SH-SY5Y (cell line): Measurements from ENCODE around the gene RFC2.

ENCODE experiments used
- GATA2 ChIP-seq: IDR thresholded peaks from 2 replicates; pipeline ENCODE4 v1.6.1; 2011; ENCODE audit warnings: mild to moderate bottlenecking, low read depth, low read length
- GATA3 ChIP-seq: IDR thresholded peaks from 2 replicates; pipeline ENCODE4 v1.6.1; 2011; ENCODE audit warnings: low read depth, mild to moderate bottlenecking, low read length, moderate library complexity

The RFC2 gene

DNA sequence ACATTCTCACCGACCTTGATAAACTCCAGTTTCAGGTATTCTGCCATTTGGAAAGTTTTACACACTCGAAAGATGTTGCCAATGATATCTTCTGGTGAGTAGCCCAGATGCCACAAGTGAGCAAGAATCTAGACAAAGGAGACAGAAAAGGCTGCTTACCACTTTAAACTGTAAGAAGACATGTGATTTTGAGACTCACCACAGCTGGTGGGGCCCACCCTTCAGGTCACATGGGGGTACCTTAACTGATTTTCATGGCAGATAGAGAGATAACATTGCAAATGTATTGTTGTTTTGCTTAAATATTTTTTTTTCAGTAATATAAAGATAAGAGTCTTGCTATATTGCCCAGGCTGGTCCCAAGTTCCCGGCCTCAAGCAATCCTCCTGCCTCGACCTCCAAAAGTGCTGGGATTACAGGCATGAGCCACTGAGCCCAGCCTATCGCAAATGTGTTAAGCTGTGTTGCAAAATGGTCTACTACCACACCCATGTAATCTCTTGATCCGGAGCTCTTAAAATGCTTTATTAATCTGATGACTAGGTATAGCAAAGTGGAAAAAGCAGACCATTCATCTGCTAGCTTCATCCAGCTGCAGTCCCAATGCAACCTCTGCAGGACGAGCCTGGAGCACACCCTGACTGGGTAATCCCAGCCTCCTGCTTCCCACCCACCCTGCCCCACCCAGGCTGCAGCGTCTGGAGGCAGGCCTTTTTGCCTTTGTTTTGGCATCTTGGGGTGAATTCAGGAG is 18.5 kb downstream of the RFC2 start:
- TF ChIP-seq GATA2 (no peak), GATA3 (no peak)

DNA sequence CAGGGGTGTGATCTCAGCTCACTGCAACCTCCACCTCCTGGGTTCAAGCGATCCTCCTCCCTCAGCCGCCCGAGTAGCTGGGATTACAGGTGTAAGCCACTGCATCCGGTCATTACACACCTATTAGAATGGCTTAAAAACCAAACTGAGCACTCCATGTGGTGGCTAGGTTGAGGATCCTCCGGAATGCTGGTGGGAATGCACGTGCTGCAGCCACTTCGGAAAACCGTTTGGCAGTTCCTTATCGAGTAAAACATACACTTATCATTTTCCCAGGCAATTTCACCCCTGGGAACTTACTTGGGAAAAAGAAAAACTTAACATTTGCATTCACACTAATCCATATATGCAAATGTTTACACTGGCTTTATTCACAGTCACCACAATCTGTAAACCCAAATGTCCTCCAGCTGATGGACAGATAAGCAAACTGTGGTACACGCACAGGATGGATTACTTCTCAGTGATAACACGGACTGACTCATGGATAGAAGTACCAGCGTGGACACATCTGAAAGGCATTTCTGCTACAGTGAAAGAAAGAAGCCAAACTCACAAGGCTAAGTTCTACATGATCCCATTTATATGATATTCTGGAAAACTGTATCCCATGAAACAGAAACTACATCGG is 20.4 kb downstream of the RFC2 start:
- no peak; the same call in 1 of the 2 replicates for TF ChIP-seq GATA3
- peak; percentile 43; the same call in 1 of the 2 replicates for TF ChIP-seq GATA2

DNA sequence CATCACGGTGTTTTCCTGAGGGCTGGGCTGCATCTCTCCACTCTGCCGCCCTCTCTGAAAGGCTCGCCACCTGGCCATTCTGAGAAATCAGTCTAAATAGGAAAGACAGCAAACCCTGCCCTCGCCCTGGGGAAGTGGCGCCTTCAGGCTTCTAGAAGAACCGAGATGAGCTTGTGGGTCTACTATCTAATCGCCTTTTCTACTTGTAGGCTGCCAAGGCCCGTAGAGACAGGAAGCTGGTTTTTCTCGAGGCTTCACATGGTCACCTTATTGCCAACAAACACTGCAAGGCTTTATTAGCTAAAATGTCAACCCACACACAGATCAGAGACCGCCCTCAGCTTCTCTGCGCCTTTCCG is 23.0 kb downstream of the RFC2 start:
- TF ChIP-seq GATA3, result no peak
- TF ChIP-seq GATA2, result no peak

DNA sequence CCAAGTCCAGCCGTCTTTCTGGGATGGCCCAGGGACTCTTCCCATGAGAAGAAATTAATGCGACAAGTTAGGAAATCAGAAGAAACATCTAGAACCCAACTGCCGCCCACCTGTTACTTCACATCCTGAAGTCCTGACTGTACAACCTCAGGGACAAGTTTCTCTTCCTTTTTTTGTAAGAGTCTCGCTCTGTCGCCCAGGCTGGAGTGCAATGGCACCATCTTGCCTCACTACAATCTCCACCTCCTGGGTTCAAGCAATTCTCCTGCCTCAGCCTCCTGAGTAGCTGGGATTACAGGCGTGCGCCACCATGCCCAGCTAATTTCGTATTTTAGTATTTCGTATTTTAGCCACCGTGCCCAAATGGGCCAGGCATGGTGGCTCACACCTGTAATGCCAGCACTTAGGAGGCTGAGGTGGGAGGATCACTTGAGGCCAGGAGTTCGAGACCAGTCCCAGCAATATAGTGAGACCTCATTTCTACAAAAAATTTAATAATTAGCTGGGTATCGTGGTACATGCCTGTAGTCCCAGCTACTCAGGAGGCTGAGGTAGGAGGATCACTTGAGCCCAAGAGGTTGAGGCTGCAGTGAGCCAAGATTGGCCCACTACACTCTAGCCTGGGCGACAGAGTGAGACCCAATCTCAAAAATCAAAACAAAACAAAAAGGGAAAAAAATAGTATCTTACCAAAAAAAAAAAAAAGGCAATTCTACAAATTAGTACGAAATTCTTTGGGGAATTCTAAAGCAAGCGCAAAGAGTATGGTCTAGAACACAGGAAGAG is 23.6 kb downstream of the RFC2 start:
- TF ChIP-seq GATA3, result no peak
- TF ChIP-seq GATA2, result no peak

DNA sequence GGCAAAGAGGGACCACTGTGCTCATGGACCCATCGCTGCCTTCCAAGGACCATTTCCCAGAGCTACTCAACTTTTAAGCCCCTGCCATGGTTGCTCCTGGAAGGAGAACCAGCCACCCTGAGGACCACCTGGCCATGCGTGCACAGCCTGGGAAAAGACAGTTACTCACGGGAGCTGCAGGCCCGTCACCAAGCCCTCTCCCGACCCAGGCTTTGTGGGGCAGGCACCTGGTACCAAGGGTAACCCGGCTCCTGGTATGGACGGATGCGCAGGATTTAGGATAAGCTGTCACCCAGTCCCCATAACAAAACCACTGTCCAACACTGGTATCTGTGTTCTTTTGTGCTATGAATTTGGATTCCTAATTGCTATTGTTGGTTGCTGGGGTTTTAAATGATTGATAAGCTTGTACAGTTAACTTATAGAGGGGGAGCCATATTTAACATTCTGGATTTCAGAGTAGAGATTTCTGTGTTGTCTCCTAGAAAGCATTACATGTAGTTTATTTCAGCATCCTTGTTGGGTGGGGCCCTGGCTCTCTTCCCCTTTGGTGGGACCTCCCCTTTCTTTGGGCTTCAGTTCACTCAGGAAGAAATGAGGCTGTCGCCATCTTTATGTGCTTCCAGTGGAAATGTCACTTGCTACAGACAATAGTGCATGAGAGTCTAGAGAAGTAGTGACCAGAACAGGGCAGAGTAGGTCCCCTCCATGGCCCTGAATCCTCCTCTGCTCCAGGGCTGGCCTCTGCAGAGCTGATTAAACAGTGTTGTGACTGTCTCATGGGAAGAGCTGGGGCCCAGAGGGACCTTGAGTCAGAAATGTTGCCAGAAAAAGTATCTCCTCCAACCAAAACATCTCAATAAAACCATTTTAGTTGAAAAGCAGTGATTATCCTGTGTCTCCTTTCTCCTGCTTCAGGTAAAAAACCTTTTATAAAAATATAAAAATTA is 25.0 kb downstream of the RFC2 start:
- no peak for TF ChIP-seq GATA2
- no peak for TF ChIP-seq GATA3

DNA sequence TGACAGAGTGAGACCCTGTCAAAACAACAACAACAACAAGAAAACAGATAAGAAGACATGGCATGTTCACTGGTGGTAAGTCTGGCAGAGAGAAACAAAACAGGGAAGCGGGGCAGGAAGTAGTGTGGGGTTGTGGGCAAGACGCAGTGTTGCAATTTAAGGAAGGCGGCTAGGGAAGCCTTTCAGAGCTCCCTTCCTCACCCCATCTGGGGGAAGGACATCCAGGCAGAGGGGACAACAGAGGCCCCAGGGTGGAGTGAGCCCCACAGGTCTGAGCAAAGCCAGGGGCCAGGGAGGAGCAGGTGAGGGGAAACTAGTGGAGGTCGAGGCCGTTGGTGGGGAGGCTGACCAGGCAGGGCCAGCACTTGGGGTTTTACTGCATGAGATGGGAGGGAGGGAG is 27.6 kb downstream of the RFC2 start:
- no peak for TF ChIP-seq GATA2
- TF ChIP-seq GATA3, result no peak

DNA sequence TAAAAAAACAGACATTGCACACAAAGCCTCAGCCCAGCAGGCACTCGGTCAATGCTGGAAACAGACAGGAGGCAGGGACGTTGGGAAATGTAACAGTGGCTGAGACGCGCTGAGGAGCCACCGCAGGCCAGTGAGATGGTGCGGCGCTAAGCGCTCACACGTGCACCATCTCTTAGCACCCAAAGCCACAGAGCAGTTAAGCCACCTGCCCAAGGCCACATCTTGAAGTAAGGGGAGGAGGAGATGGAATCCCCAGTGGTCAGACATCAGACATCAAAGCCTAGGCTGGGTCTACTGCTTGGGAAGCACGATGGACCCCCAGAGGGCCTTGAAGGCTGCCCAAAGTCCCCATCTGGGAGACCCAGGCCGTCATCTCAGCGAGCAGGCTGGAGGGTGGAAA is 28.8 kb downstream of the RFC2 start:
- TF ChIP-seq GATA3, result no peak

DNA sequence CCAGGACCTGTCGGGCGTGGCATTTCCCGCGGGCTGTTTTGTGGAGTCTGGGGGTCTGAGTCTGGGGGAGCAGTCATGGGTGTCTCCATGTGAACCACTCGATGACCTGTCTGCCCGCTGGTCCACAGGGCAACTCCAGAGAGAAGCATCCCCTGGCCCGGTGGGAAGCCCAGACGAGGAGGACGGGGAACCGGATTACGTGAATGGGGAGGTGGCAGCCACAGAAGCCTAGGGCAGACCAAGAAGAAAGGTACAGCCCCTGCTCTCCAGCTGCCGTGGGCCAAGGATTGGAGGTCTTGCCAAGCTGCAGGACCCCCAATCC is 29.7 kb downstream of the RFC2 start:
- TF ChIP-seq GATA3 (no peak), GATA2 (no peak)

DNA sequence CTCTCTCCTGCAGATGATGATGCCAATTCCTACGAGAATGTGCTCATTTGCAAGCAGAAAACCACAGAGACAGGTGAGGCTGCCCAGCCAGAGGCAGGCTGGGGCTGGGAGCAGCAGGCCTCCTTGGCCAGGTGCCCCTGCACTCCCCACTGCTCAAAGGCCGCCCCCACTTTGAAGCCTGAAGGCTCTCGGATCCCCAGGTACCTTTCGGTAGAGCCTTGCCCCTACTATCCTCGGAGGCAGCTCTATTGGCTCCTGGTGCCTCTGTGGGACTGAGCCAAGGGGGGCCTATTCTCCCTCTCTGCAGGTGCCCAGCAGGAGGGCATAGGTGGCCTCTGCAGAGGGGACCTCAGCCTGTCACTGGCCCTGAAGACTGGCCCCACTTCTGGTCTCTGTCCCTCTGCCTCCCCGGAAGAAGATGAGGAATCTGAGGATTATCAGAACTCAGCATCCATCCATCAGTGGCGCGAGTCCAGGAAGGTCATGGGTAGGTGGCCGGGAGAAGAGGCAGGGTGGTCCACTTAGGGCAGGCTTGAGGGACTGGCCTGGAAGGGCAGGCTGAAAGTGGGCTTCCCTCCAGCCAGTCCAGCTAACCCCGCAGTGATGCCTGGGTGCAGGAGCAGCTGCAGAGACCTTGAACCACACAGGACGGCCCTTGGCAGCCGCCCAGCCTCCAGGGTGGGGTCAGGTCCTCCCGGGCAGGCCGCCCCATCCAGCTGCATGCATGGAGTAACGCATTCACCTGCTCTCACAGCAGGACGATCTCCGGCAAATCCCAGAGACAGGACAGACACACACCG is 30.3 kb downstream of the RFC2 start:
- TF ChIP-seq GATA2 (no peak), GATA3 (no peak)

DNA sequence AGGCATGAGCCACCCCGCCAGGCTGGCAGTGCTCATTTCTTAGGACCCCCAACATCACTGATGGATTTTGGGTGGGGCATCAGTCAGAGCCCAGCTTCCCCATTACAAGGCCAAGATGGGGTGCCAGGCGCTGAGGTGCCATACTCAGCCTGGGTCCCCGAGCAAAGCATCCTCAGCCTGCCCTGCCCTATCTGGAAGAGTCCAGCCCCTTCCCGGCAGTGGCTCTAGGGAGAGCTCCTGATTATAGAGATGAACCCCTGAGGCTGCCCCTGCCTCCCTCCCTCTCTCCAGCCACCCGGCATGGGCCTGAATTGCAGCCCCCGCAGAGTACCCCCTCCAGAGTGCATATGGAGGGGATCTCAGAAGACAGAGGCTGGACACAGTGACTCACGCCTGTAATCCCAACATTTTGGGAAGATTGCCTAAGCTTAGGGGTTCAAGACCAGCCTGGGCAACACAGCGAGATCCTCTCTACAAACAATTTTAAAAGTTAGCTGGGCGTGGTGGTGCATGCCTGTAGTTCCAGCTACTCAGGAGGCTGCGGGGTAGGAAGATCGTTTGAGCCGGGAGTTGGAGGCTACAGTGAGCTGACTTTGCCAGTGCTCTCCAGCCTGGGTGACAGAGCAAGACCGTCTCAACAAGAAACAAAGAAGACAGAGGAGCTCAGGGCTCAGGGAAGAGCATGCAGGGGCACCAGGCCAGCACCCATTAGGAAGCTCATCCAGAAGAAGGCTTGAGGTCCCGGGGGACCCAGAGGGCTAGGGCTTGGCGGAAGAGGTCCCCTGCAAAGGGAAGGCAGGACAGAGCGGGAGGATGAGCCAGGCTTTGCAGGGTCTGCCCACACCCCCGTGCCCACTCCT is 31.1 kb downstream of the RFC2 start:
- TF ChIP-seq GATA3 (no peak), GATA2 (no peak)

DNA sequence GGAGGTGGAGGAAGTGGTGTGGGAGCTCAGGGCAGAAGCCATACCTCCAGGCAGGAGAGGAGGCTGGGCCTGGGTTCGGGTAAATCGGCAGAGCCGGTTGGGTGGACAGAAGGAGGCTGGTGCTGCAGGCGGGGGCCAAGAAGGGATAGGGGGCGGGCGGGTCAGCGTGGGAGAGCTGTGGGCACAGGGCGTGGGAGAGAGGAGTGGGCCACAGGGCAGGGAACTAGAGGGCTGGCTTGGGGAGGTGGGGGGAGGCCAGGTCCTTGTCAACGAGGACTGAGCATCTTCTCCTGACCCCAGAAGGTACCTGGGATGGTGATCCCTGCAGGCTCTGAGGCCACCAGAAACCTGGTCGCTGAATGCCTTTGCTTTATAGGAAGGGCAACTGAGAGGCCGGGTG is 32.5 kb downstream of the RFC2 start:
- no peak for TF ChIP-seq GATA3

DNA sequence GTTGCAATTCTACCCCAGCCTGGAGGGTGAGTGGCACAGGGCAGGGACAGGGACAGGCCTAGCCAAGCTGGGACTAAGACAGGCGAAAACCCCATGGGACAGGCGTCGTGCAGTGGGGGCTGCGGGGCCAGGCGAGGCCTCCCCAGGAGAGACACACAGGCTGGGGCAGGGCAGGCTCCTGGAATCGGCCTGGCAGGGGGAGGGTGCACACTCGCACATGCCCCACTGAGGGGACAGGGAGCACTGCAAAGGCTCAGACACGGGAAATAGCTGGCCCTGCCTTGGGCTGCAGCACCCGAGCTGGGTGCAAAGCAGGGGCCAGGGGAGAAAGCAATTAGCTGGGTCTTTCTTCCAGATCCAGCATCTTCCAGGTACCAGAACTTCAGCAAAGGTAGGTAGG is 34.0 kb downstream of the RFC2 start:
- TF ChIP-seq GATA3 (no peak), GATA2 (no peak)

DNA sequence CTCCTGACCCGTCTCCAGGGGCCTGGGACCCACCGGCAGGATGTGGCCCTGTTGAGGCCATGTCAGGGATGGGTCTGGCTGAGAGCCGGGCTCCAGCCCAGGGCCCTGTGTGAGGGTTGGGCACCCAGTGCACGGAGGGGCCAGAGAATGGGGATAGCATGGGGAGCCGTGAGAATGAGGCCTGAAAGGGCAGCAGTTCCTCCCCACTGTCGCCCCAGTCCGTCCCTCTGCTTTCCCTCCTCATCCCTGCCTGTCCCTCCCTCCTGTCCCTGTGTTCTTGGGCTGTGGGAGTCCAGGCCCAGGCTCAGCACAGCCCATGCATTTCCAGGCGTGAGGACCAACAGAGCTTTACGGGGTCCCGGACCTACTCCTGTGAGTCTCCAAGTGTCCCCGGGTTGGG is 34.8 kb downstream of the RFC2 start:
- no peak for TF ChIP-seq GATA2
- TF ChIP-seq GATA3, result no peak

DNA sequence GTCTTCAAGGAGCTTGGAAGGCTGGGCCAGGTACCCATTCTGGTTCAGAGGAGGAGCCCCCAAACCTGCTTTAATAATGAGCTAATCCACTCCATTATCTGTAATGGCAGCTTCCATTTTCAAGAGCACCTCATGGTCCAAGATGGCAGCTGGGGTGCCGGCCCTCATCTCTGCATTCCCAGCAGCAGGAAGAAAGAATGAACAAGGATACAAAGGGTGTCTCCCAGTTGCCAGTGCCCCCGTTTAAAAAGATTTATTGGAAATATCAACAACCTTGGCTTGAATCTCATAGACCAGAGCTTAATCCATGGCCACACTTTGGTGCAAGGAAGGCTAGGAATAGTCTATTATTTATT is 35.9 kb downstream of the RFC2 start:
- TF ChIP-seq GATA3, result no peak
- no peak for TF ChIP-seq GATA2
